Measurements from ENCODE around the gene NCKAP1.

NCKAP1 gene

DNA sequence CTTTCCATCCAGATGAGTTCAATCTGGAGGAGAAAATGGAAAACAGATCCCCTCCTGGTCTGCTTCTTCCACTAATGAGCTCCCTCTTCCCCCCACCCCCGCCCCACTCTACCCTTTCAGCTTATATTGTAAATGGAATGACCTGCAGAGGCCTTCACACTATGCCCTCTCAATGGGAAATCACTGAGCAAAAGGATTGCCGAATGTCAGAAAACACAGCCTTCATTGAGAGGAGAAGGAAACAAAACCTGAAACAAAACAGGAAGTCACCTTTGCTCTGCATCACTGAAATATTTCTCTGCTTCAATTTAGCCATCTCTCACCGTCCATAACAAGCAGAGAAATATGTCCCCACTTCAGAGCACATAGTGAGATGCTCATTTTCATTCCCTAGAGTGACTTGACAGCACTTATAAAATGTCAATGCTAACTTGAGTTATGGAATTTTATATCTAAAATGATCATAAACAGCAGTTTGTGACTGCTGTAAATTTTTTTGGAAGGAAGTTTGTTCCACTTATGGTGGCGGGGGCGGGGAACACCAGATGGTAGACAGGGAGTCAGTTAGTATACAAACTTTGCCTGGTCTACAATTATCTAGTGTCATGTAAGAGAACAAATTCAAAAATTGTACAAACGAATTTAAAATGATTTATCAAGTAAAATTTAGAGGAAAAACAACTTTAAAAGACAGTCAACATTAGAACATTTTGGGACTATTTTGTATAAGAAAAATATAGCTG is 170.0 kb downstream of the NCKAP1 start:
- DNase-seq (ENCODE audit: low read depth, low spot score): no peak

DNA sequence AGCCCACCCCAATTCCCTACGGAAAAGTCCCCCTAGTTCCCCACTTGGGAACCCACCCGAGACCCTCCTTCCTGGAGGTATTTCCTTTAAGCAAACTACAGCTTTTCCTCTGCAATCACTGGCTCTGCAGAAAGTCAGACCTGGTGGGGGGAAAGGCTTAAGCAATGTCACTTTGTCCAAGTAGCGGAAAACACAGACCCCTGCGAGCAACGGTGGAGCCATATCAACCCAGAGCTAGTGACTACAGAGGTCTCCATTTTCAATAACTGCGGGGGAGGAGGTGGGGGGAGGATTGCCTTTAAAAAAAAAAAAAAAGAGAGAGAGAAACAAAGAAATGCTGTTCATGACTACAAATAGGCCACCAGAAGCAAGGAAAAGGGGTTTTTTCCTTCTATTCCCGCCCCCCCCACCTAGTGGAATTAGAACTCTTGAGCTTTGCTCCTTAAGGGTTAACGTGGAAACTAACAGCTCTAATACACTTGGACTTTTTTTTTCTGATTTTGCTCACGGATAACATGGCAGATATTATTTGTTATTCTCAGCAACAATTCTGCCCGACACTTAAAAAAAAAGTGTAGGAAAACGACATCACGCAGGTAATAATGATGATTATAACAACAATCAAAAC is 170.7 kb downstream of the NCKAP1 start:
- no peak for DNase-seq (ENCODE audit: low read depth, low spot score)

- DNase-seq (ENCODE audit: low read depth, low spot score): no peak
Observed at GRCh38 chr2:182866461-182867406, 171.5 kb downstream of the NCKAP1 start, which contains the start of gene FRZB. TSS of gene FRZB (minus strand) at chr2:182866637. CDS start at chr2:182866552, 85 bp downstream.

DNA sequence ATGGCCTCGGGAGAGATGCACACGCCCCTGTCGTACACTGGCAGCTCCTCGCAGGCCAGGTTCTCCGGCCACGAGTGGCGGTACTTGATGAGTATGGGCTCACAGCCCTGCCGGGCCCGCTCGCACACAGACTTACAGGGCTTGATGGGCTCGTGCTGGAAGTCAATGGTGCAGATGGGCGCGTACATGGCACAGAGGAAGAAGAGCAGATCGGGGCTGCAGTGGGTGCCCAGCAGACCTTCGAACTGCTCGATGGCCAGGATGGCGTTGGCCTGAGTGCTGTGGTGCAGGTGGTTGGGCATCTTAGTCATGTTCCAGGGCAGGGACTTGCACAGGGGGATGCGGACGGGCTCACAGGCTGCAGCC is 172.2 kb downstream of the NCKAP1 start:
- no peak for DNase-seq (ENCODE audit: low read depth, low spot score)

- DNase-seq (ENCODE audit: low read depth, low spot score): no peak
Observed at GRCh38 chr2:182864949-182865570, 173.2 kb downstream of the NCKAP1 start.

GRCh38 chr2:182863642-182864041 is 174.6 kb downstream of the NCKAP1 start:
- DNase-seq (ENCODE audit: low read depth, low spot score): no peak

DNA sequence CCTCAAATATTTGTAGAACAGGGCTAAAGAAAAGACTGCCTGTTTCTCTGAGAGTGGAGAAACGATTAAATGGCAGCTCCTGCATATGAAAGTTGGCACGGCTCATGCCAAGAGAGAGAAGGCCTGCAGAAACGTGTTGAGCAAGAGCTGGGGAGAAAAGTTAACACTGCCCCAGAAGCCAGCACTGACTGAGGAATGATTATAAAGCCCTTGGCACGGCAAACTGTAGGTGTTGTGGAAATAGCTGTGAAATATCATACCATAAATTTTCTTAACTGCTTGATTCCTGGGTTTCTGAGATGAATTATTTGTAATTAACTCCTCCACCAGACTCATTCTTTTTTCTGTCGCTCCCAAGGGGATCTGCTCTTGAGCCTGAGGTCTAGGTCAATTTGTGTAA is 176.2 kb downstream of the NCKAP1 start:
- DNase-seq (ENCODE audit: low read depth, low spot score): no peak

DNA sequence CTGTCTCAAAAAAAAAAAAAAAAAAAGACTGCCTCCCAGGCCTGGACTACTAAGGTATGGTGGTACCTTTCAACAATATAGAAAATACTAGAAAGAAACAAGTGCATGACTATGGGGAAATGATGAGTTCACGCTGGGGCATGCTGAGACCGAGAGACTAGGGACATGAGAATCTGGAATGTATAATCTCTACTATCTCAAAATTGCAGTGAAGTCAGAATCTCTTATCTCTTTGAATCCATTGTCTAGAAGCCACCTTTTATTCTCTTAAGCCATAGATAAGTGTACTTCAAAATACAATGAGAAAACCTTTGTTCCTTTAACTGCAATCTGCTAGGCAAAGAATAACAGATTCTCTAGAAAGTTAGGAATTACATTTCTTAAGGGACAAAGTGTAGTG is 177.4 kb downstream of the NCKAP1 start:
- no peak for DNase-seq (ENCODE audit: low read depth, low spot score)
